HEK293 (cell line): ENCODE measurements around the gene TYMS.

ENCODE experiments used
- CTCF ChIA-PET: fragments of 350-600 bp; formaldehyde crosslinking; extraction: SDS; loops from one replicate; lab custom pipeline; 2021; ENCODE audit warnings: antibody characterized with exemption; lab: Yijun Ruan, JAX
- POLR2A ChIA-PET: fragments of 300-600 bp; formaldehyde crosslinking; extraction: SDS; loops from one replicate; lab custom pipeline; 2020; ENCODE audit warnings: antibody characterized with exemption, inconsistent platforms; lab: Yijun Ruan, JAX
- H3K27ac ChIP-seq: fragments of 200-500 bp; sonication (Bioruptor generic); 2 replicates; pipeline ENCODE4 v1.5.1; 2014; ENCODE audit warnings: low read depth, low read length, control low read depth, inconsistent platforms; ENCODE audit errors: extremely low read depth
- H3K36me3 ChIP-seq, 2 experiments: fragments of 200-500 bp in 1 of 2; sonication (Bioruptor generic) in 1 of 2; 1 replicate in 1 of 2; 2 replicates in 1 of 2; pipeline ENCODE4 v1.5.1; 2014 to 2017; ENCODE audit warnings: inconsistent platforms in 2 of 2, low read length in 2 of 2; ENCODE audit not compliant: control insufficient read depth in 2 of 2, insufficient read depth in 1 of 2
- H3K4me1 ChIP-seq: fragments of 200-500 bp; sonication (Bioruptor generic); 2 replicates; pipeline ENCODE4 v1.5.1; 2014; ENCODE audit warnings: mild to moderate bottlenecking, low read length, inconsistent platforms; ENCODE audit not compliant: control insufficient read depth, insufficient read depth
- H3K4me3 ChIP-seq: 2 replicates; pipeline ENCODE4 v1.5.1; 2011; ENCODE audit warnings: low read depth, mild to moderate bottlenecking, control low read depth, low read length, moderate library complexity
- H3K9me3 ChIP-seq: fragments of 200-500 bp; sonication (Bioruptor generic); 2 replicates; pipeline ENCODE4 v1.5.1; 2014; ENCODE audit warnings: low read depth, low read length, inconsistent platforms; ENCODE audit not compliant: control insufficient read depth, insufficient read depth
- GLI2 ChIP-seq: fragments of 450-650 bp; formaldehyde crosslinking; IDR thresholded peaks from 2 replicates; pipeline ENCODE4; 2017; ENCODE audit warnings: missing biosample characterization, missing genetic modification characterization, low read depth, borderline replicate concordance
- GLIS1 ChIP-seq: fragments of 450-650 bp; formaldehyde crosslinking; IDR thresholded peaks from 2 replicates; pipeline ENCODE4 v1.5.1; 2016; ENCODE audit warnings: missing biosample characterization, missing genetic modification characterization
- GLIS2 ChIP-seq: fragments of 450-650 bp; formaldehyde crosslinking; IDR thresholded peaks from 2 replicates; pipeline ENCODE4 v1.5.1; 2016; ENCODE audit warnings: missing biosample characterization, missing genetic modification characterization
- IKZF3 ChIP-seq: fragments of 450-650 bp; IDR thresholded peaks from 2 replicates; pipeline ENCODE4 v1.5.0; 2018; ENCODE audit warnings: missing biosample characterization, mild to moderate bottlenecking, missing genetic modification characterization, moderate library complexity
- SALL2 ChIP-seq: fragments of 450-650 bp; formaldehyde crosslinking; IDR thresholded peaks from 2 replicates; pipeline ENCODE4 v1.5.0; 2017; ENCODE audit warnings: missing biosample characterization, mild to moderate bottlenecking, missing genetic modification characterization, borderline replicate concordance
- YY1 ChIP-seq: fragments of 450-650 bp; formaldehyde crosslinking; IDR thresholded peaks from 2 replicates; pipeline ENCODE4 v1.5.1; 2018; ENCODE audit warnings: missing biosample characterization, missing genetic modification characterization
- ZNF433 ChIP-seq: fragments of 450-650 bp; formaldehyde crosslinking; IDR thresholded peaks from 2 replicates; pipeline ENCODE4 v1.5.1; 2016; ENCODE audit warnings: missing biosample characterization, missing genetic modification characterization, low read depth
- ZNF48 ChIP-seq: fragments of 450-650 bp; formaldehyde crosslinking; IDR thresholded peaks from 2 replicates; pipeline ENCODE4 v1.5.1; 2016; ENCODE audit warnings: missing biosample characterization, missing genetic modification characterization
- ZNF510 ChIP-seq: fragments of 450-650 bp; formaldehyde crosslinking; IDR thresholded peaks from 2 replicates; pipeline ENCODE4 v1.5.1; 2018; ENCODE audit warnings: mild to moderate bottlenecking, missing genetic modification characterization, missing biosample characterization; ENCODE audit not compliant: insufficient replicate concordance
- ZNF521 ChIP-seq: fragments of 450-650 bp; formaldehyde crosslinking; IDR thresholded peaks from 2 replicates; pipeline ENCODE4 v1.5.1; 2017; ENCODE audit warnings: missing biosample characterization, mild to moderate bottlenecking, missing genetic modification characterization
- ZNF529 ChIP-seq: fragments of 450-650 bp; formaldehyde crosslinking; IDR thresholded peaks from 2 replicates; pipeline ENCODE4 v1.5.1; 2017; ENCODE audit warnings: missing genetic modification characterization, missing biosample characterization; ENCODE audit not compliant: insufficient replicate concordance
- ZNF548 ChIP-seq: fragments of 450-650 bp; formaldehyde crosslinking; IDR thresholded peaks from 2 replicates; pipeline ENCODE4 v1.5.1; 2016; ENCODE audit warnings: missing biosample characterization, missing genetic modification characterization
- ZNF558 ChIP-seq: fragments of 450-650 bp; formaldehyde crosslinking; IDR thresholded peaks from 2 replicates; pipeline ENCODE4 v1.5.1; 2016; ENCODE audit warnings: missing biosample characterization, missing genetic modification characterization
- ZNF645 ChIP-seq: fragments of 450-650 bp; formaldehyde crosslinking; IDR thresholded peaks from 2 replicates; pipeline ENCODE4; 2016; ENCODE audit warnings: missing biosample characterization, missing genetic modification characterization
- ZNF654 ChIP-seq: fragments of 450-650 bp; formaldehyde crosslinking; IDR thresholded peaks from 2 replicates; pipeline ENCODE4 v1.5.1; 2016; ENCODE audit warnings: low read depth, missing biosample characterization, missing genetic modification characterization
- ZNF76 ChIP-seq: fragments of 450-650 bp; formaldehyde crosslinking; IDR thresholded peaks from 2 replicates; pipeline ENCODE4; 2016; ENCODE audit warnings: low read depth, missing biosample characterization, missing genetic modification characterization, borderline replicate concordance
- TF ChIP-seq, protein P1 (sequence below): fragments of 450-650 bp; formaldehyde crosslinking; IDR thresholded peaks from 2 replicates; pipeline ENCODE4 v1.5.1; 2016; ENCODE audit warnings: missing biosample characterization, missing genetic modification characterization
- TF ChIP-seq, protein P2 (sequence below): fragments of 450-650 bp; formaldehyde crosslinking; IDR thresholded peaks from 2 replicates; pipeline ENCODE4 v1.5.1; 2016; ENCODE audit warnings: missing biosample characterization, missing genetic modification characterization
- TF ChIP-seq, protein P3 (sequence below): fragments of 450-650 bp; formaldehyde crosslinking; IDR thresholded peaks from 2 replicates; pipeline ENCODE4 v1.5.1; 2016; ENCODE audit warnings: missing biosample characterization, missing genetic modification characterization
- TF ChIP-seq, protein P4 (sequence below): fragments of 450-650 bp; formaldehyde crosslinking; IDR thresholded peaks from 2 replicates; pipeline ENCODE4 v1.5.1; 2016; ENCODE audit warnings: missing biosample characterization, missing genetic modification characterization

TYMS gene

GRCh38 chr18:677145-677544, 19.7 kb downstream of the TYMS start:
- no peaks in the 10 kb centered on the region for H3K9me3 ChIP-seq
- peaks cover 23 to 64% of the 10 kb centered on the region in 2 experiments for H3K36me3 ChIP-seq
- no peak overlapping the region for H3K4me3 ChIP-seq
- CTCF ChIA-PET = interaction anchor here (0.8 to 3.8 kb wide), 4 partner anchors 9 to 154 kb away, joined by 5 to 19 read pairs (median 6); no protein-coding TSS in a partner anchor
- no peak overlapping the region for H3K27ac ChIP-seq
- POLR2A ChIA-PET = interaction anchor here (2.1 kb wide), 1 partner anchor 19 kb away, joined by 5 read pairs; no protein-coding TSS in a partner anchor
- H3K4me1 ChIP-seq = no peaks in the 10 kb centered on the region
- no peak for TF ChIP-seq ZNF433 (tag by site-specific recombination)
- TF ChIP-seq ZNF558 = no peak
- TF ChIP-seq ZNF48 = no peak
- no peak for TF ChIP-seq GLIS1 (tag by site-specific recombination)
- TF ChIP-seq SALL2 (tag by site-specific recombination) = no peak
- TF ChIP-seq, protein P1, sequence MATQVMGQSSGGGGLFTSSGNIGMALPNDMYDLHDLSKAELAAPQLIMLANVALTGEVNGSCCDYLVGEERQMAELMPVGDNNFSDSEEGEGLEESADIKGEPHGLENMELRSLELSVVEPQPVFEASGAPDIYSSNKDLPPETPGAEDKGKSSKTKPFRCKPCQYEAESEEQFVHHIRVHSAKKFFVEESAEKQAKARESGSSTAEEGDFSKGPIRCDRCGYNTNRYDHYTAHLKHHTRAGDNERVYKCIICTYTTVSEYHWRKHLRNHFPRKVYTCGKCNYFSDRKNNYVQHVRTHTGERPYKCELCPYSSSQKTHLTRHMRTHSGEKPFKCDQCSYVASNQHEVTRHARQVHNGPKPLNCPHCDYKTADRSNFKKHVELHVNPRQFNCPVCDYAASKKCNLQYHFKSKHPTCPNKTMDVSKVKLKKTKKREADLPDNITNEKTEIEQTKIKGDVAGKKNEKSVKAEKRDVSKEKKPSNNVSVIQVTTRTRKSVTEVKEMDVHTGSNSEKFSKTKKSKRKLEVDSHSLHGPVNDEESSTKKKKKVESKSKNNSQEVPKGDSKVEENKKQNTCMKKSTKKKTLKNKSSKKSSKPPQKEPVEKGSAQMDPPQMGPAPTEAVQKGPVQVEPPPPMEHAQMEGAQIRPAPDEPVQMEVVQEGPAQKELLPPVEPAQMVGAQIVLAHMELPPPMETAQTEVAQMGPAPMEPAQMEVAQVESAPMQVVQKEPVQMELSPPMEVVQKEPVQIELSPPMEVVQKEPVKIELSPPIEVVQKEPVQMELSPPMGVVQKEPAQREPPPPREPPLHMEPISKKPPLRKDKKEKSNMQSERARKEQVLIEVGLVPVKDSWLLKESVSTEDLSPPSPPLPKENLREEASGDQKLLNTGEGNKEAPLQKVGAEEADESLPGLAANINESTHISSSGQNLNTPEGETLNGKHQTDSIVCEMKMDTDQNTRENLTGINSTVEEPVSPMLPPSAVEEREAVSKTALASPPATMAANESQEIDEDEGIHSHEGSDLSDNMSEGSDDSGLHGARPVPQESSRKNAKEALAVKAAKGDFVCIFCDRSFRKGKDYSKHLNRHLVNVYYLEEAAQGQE (tag by site-specific recombination) = no peak
- TF ChIP-seq, protein P2, sequence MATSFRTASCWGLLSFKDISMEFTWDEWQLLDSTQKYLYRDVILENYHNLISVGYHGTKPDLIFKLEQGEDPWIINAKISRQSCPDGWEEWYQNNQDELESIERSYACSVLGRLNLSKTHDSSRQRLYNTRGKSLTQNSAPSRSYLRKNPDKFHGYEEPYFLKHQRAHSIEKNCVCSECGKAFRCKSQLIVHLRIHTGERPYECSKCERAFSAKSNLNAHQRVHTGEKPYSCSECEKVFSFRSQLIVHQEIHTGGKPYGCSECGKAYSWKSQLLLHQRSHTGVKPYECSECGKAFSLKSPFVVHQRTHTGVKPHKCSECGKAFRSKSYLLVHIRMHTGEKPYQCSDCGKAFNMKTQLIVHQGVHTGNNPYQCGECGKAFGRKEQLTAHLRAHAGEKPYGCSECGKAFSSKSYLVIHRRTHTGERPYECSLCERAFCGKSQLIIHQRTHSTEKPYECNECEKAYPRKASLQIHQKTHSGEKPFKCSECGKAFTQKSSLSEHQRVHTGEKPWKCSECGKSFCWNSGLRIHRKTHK = no peak
- no peak for TF ChIP-seq ZNF521 (tag by site-specific recombination)
- no peak for TF ChIP-seq IKZF3
- TF ChIP-seq GLIS2 (tag by site-specific recombination) = no peak
- TF ChIP-seq ZNF548 (tag by site-specific recombination) = no peak
- TF ChIP-seq, all 188 proteins: peak for 0

GRCh38 chr18:677951-678381, 20.5 kb downstream of the TYMS start:
- POLR2A ChIA-PET = interaction anchor here (2.1 kb wide), 1 partner anchor 20 kb away, joined by 5 read pairs; no protein-coding TSS in a partner anchor
- H3K4me3 ChIP-seq = no peak overlapping the region
- CTCF ChIA-PET = interaction anchor here (0.6 to 3.8 kb wide), 5 partner anchors 10 to 161 kb away, joined by 3 to 19 read pairs (median 5); no protein-coding TSS in a partner anchor
- TF ChIP-seq ZNF510 (no peak), ZNF645 (tag by site-specific recombination) (no peak), ZNF76 (tag by site-specific recombination) (no peak), YY1 (no peak), GLI2 (tag by site-specific recombination) (no peak), ZNF529 (tag by site-specific recombination) (no peak), ZNF654 (no peak)
- TF ChIP-seq, protein P1 (tag by site-specific recombination) = no peak
- TF ChIP-seq, protein P3, sequence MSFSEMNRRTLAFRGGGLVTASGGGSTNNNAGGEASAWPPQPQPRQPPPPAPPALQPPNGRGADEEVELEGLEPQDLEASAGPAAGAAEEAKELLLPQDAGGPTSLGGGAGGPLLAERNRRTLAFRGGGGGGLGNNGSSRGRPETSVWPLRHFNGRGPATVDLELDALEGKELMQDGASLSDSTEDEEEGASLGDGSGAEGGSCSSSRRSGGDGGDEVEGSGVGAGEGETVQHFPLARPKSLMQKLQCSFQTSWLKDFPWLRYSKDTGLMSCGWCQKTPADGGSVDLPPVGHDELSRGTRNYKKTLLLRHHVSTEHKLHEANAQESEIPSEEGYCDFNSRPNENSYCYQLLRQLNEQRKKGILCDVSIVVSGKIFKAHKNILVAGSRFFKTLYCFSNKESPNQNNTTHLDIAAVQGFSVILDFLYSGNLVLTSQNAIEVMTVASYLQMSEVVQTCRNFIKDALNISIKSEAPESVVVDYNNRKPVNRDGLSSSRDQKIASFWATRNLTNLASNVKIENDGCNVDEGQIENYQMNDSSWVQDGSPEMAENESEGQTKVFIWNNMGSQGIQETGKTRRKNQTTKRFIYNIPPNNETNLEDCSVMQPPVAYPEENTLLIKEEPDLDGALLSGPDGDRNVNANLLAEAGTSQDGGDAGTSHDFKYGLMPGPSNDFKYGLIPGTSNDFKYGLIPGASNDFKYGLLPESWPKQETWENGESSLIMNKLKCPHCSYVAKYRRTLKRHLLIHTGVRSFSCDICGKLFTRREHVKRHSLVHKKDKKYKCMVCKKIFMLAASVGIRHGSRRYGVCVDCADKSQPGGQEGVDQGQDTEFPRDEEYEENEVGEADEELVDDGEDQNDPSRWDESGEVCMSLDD (tag by site-specific recombination) = no peak
- TF ChIP-seq, protein P4, sequence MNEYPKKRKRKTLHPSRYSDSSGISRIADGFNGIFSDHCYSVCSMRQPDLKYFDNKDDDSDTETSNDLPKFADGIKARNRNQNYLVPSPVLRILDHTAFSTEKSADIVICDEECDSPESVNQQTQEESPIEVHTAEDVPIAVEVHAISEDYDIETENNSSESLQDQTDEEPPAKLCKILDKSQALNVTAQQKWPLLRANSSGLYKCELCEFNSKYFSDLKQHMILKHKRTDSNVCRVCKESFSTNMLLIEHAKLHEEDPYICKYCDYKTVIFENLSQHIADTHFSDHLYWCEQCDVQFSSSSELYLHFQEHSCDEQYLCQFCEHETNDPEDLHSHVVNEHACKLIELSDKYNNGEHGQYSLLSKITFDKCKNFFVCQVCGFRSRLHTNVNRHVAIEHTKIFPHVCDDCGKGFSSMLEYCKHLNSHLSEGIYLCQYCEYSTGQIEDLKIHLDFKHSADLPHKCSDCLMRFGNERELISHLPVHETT (tag by site-specific recombination) = no peak

More at GRCh38 chr18:677951-678381, 20.5 kb downstream of the TYMS start:
- Histone ChIP-seq H3K4me1 (no peaks in the 10 kb centered on the region), H3K27ac (no peak overlapping the region), H3K36me3 (peaks cover 21 to 60% of the 10 kb centered on the region in 2 experiments), H3K9me3 (no peaks in the 10 kb centered on the region)
